ENCODE results near the gene WDR35. TPM values are rescaled to one million over a fixed set of nuclear protein-coding genes. Genes with fewer than 3 reads are reported as not detected.

The WDR35 gene
- 10 to 100 TPM; 18.5 to 24.9 TPM for total RNA-seq
- polyA plus RNA-seq (ENCODE audit: insufficient read depth, low read depth, low replicate concordance): 23.6 TPM
- long read RNA-seq, donor 1: 0 reads
- long read RNA-seq, donor 2: 0 reads

GRCh38 chr2:19989667-19990415, at the start of gene WDR35:
Gene WDR35 (minus strand): TSS chr2:19990105. CDS start chr2:19990015, 90 bp downstream.
- Histone ChIP-seq H3K27me3 (no peaks in the 10 kb centered on the region), H3K4me1 (peaks cover 3% of the 10 kb centered on the region), H3K4me3 (peak within 1 kb of the TSS; percentile 76 to 79), H3K36me3 (ENCODE audit: low read depth, missing control alignments) (no peaks in the 10 kb centered on the region), H3K27ac (peak within 1 kb of the TSS; percentile 15 to 73), H3K9me3 (no peaks in the 10 kb centered on the region)
- TF ChIP-seq CTCF (IDR thresholded peaks at IDR 0.05) (no peak), POLR2A (IDR thresholded peaks at IDR 0.05) (no peak)
- peak; percentile 94 for DNase-seq
- 0 to 2% methylated on average over 19 to 53 of the region's 70 CpGs for WGBS, 2 donors
- intact Hi-C loops (cut with DNase I; ENCODE audit: low total_unique reads): no loop called here

- Histone ChIP-seq H3K9me3 (no peaks in the 10 kb centered on the region), H3K4me3 (no peak overlapping the region), H3K27me3 (no peaks in the 10 kb centered on the region), H3K27ac (no peak overlapping the region), H3K4me1 (peaks cover 37% of the 10 kb centered on the region), H3K36me3 (ENCODE audit: low read depth, missing control alignments) (no peaks in the 10 kb centered on the region)
- no peak for DNase-seq
- intact Hi-C loops (cut with DNase I; ENCODE audit: low total_unique reads): no loop called here
- no peak for TF ChIP-seq POLR2A (IDR thresholded peaks at IDR 0.05)
- no peak for TF ChIP-seq CTCF (IDR thresholded peaks at IDR 0.05)
- 58 to 67% methylated on average over 2 of the region's 2 CpGs for WGBS, 2 donors
Measured at GRCh38 chr2:20037660-20038059, 47.8 kb upstream of the WDR35 start.

GRCh38 chr2:20035955-20036666, 46.2 kb upstream of the WDR35 start:
- H3K4me3 ChIP-seq: no peak overlapping the region
- no peaks in the 10 kb centered on the region for H3K9me3 ChIP-seq
- 44 to 60% methylated on average over 4 of the region's 4 CpGs for WGBS, 2 donors
- no peaks in the 10 kb centered on the region for H3K36me3 ChIP-seq (ENCODE audit: low read depth, missing control alignments)
- TF ChIP-seq POLR2A (IDR thresholded peaks at IDR 0.05) (no peak), CTCF (IDR thresholded peaks at IDR 0.05) (no peak)
- intact Hi-C loops (cut with DNase I; ENCODE audit: low total_unique reads): no loop called here
- DNase-seq: no peak
- peak overlapping the region in 1 of 2 donors; percentile 54 for H3K27ac ChIP-seq
- peaks cover 24% of the 10 kb centered on the region for H3K4me1 ChIP-seq
- no peaks in the 10 kb centered on the region for H3K27me3 ChIP-seq

- H3K27ac ChIP-seq: no peak overlapping the region
- H3K9me3 ChIP-seq: no peaks in the 10 kb centered on the region
- no peaks in the 10 kb centered on the region for H3K36me3 ChIP-seq (ENCODE audit: low read depth, missing control alignments)
- H3K4me1 ChIP-seq: peaks cover 24% of the 10 kb centered on the region
- H3K4me3 ChIP-seq: no peak overlapping the region
- intact Hi-C loops (cut with DNase I; ENCODE audit: low total_unique reads): no loop called here
- no peak for DNase-seq
- H3K27me3 ChIP-seq: no peaks in the 10 kb centered on the region
- 60 to 68% methylated on average over 2 of the region's 2 CpGs for WGBS, 2 donors
- TF ChIP-seq CTCF (IDR thresholded peaks at IDR 0.05) (no peak), POLR2A (IDR thresholded peaks at IDR 0.05) (no peak)
Measured at GRCh38 chr2:20034821-20035220, 44.9 kb upstream of the WDR35 start.

Measured in testis (tissue), 5 donors.